NCI-H526 treated with DMSO at 0.1 percent for 48 hours (cell line): ENCODE results near the gene UCP2.
A peak's percentile ranks its signal among the peaks of the same experiment; 100 is the strongest.
"Not testable (repeated sequence)": the region's sequence is repeated elsewhere in the genome, so short reads cannot be mapped to it uniquely, and the experiment has no call there.

Experiments
- DNase-seq: peaks from one replicate; lab custom pipeline; 2025; lab: John Stamatoyannopoulos, UW

The UCP2 gene

DNA sequence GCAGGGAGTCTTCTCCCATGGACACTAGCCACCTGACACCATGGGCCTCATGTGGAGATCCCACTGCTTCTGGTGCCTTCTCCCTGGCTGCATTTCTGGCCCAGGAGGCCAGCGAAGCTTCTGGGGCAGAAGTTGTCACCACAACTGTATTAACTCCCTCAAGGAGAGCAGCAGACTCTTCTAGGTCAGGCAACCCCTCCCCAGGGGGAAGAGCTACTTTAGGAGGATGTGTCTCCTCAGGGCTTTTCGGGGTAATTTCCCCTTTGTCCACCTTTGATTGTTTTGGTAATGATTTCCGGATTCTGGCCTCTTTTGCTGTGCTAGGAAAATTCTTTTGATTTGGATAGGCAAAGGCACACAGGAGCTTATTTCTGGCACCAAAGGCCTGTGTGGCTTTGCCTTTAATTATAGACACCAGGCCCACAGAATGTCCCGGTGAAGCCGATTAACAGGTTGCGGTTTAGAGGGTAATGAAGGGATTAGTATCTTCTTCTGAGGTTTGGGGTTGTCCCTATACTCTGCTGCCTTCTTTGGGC, 8.9 kb upstream of the UCP2 start:
- DNase-seq: no peak

DNA sequence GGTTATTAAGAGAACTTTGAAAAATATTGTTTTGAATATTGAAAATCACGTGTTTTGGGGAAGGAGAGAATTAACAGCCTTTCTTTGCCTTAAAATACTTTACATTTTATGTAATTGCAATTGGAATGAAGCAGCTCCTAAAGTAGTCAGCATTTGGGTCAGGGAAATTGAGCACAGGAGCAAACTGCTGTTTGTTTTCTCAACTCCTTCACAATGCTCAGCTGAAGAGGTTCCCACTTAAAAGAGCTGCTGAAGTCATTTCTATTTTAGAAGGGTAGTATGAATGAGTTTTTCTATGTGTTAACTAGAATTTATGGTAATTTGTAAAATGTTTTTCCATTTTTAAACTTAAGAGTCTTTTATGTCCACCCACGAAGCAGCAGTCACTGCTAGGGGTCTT, 8.1 kb upstream of the UCP2 start:
- no peak for DNase-seq

DNA sequence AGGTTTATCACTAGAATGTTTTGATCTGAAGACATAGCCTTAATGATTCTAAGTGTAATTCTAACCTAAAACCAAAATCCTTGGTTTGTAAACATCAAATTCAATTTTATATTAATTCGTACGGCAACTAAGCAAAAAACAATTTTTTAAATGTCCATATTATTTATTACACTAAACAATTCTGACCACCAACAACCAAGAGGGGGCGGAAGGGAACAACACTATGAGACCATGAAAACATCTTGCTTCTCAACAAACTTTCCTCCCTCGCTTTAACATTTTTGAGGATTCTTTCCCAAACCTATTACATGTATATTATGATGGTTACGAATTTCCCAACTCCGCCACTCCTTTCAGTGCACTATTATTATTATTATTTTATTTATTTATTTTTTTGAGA, 6.5 kb upstream of the UCP2 start:
- no peak for DNase-seq

DNA sequence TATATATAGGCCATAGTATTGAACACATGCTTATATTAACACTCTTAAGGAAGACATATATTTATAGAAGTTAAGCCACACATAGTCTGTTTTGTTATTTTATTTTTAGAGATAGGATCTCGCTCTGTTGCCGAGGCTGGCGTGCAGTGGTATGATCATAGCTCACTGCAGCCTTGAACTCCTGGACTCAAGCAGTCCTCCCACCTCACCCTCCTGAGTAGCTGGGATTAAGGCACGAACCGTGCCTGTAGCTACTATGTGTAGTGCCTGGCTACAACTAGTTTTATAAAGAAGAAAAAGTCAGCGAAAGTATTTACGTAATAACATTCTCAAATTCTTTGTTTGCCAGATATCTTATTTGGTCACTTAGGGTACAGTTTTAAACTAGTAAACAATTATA, 5.6 kb upstream of the UCP2 start:
- no peak for DNase-seq

DNA sequence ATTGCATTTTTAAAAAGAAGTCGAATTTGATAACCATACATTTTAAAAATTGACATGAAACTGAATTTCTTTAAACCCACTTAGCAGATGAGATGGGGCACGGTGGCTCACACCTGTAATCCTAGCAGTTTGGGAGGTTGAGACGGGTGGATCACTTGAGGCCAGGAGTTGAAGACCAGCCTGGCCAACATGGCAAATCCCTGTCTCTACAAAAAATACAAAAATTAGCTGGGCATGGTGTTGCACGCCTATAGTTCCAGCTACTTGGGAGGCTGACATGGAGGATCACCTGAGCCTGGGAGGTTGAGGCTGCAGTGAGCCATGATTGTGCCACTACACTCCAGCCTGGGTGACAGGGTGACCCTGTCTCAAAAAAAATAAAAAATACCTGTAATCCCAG, 3.0 kb upstream of the UCP2 start:
- DNase-seq: not testable (repeated sequence)

DNA sequence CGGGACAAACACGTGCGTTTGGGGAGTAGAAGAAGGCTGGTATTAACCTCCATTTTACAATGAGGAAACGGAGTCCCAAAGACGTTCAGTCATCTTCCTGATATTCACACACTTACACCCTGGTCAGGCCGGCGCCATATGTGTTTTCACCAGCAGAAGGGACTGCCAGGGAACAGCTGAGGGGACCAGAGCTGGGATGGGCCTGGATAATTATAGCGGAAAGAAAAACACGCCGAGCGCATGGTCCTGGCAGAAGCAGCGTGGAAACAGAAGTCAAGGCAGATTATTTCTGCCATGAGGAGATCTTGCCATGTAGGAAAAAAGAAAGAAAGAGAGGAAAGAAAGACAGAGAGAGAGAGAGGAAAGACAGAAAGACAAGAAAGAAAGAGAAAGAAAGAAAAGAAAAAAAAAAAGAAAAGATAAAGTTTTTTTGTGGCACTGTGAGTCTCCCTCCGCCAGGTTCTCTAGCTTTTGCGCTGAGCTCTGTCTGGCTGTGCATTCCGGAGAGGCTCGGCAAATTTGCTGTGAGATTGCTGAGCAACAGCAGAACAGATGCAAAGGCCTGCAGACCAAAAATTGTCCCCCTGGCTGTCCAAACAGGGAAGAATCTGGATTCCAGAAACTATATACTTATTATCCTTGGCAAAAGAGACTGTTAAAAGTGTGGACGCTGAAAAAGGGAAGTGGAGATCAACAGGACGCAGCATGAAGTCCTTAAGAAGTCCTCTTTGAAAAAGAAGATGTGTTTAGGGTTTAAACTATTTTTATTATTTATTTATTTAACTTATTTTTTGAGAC, 1.3 kb upstream of the UCP2 start:
- no peak for DNase-seq

DNA sequence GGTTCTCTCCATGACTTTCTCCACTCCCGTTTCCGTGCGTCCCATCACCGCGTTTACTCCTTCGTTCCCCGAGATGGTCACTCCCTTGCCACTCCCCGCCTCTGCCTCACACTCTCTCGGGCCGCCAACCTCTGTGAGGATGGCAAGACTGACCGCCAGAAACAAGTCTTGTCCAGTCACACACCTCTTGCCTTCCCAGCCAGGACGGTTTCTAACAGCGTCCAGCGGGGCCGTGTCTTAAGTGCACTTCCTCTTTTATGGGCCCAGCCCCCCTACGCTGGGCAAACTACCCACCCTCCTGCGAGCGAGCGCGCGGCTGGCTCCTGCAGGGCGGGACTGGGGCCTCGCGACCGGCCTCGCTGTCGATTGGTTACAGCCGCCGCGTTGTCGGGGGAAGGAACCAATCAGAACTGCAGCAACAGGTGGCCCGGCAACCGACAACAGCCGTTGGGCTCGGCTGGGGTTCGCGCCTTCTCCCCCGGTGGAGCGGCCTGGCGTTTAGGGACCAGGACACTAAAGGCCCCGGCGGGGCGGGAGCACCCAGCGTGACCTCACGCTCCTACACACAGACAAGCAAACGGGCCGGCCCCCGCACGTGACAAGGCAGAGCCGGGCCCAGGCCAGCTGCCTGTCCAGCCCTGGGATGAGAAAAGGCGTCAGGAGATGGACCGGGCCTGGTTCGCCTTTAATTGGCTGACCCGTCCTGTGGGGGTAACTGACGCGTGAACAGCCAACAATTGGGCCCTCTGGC, 522 bp upstream of the UCP2 start:
- DNase-seq: peak; percentile 97

DNA sequence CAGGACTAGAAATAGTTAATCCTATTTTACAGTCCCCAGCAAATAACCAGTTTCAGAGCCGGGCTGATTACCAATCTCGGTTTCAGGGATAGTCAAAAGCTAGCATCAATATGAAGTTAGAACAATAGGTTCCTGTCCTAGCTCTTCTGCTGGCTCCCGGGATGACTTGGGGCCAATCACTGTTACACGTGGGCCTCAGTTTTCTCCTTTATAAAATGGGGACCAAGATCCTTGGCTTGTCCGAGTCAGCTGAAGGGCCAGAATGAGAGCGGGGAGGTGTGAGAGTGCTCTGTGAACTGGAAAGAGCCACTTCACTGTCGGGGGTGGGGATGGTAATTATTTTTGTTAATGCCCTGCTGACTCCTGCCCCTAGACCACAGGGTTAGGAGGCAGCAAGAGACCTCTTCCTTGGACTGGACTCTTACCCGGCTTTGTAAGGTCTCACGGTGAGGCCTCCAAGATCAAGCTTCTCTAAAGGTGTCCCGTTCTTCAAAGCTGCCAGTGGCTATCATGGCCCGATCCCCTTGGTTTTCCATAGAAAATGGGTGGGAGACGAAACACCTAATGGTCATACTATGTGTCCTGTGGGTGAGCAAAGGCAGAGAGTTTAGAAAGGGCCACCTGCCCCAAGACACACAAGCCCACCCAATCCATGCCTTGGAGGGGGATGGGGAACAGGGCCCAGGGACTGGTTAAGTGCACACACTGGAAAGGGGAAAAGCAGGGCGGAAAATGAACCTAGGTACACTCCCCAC, 1.4 kb downstream of the UCP2 start:
- DNase-seq: no peak

DNA sequence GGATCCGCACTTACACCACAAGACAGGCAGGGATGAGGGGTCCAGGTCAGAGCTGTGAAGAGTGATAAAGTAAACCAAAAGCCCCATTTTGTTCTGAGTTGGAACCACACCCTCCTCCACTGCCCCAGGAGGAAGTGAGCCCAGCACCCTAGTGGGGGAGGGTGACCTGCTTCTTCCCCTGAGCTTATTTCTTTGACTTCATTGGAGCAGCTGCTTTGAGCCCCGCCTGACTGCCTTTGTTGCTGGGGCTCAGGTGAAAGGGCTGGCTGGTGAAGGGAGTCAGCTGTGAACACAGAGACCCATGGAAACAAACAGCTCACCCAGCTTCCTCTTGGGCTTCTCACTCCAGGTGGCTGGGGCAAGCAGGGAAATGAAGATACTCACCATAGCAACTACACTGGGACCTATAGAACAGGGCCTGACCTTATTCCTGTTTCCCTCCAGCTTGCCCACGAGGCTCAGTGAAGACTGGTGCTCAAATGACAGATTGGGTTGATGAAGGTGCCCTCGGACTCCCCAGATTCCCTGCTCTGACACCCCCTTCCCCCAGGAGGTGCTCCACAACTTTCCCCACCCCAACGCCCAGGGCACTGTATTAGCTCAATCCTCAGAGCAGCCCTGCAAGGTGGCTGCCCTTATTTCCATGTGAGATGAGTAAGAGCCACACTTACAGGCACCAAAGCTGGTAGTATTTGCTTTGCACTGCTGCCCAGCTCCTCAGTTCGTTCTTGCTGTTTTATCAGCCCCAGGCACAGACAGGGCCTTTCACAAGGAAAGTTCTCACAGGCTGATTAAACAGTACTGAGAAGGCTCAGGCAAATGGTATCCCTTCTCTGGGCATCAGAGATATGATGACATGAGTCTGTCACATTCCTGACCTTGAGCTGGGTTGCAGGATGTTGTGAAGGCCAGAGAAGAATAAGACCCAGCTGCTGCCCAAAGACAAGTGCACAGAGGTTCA, 2.4 kb downstream of the UCP2 start:
- DNase-seq: peak; percentile 70

DNA sequence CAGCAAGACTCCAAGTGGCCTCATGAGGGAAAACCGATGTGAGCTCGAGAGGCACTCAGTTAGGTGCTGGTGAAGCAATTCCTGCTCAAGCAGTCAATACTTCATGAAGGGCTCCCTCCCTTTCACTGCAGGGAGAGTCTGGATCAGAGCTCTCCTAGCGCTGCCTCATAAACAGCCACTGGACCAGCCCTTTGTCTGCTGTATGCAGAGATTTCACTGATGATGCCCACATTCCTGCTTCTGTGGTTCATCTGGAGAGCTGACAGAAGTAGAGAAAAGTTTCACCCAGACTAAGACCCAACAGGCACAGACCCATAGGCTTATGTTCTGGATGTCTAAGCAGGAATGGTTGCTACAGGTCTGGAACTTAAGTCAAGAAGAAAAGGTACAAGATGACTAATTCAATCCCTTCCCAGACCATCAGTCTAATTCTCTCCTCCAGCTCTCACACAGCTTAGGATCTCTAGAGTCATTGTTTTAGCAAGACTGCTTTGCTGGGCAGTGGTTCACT, 4.0 kb downstream of the UCP2 start:
- no peak for DNase-seq

DNA sequence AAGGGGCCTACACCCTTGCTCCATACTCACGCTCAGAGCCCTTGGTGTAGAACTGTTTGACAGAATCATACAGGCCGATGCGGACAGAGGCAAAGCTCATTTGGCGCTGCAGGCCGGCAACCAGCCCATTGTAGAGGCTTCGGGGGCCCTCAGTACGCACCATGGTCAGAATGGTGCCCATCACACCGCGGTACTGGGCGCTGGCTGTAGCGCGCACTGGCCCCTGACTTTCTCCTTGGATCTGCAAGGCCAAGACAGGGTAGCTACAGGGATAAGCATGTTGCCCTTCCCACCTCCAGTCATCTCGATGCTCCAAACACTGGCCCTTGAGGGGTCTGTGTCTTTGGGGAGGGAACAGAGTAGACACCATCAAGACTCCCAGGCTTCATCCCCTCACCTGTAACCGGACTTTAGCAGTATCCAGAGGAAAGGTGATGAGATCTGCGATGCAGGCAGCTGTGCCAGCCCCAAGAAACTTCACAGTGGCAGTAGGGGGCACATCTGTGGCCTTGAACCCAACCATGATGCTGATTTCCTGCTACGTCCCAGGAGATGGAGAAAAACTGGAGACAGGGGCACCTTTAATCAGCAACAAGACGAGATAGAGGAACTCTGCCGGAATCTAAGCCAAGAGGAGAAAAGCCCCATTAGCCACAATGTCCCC, 4.7 kb downstream of the UCP2 start:
- no peak for DNase-seq

DNA sequence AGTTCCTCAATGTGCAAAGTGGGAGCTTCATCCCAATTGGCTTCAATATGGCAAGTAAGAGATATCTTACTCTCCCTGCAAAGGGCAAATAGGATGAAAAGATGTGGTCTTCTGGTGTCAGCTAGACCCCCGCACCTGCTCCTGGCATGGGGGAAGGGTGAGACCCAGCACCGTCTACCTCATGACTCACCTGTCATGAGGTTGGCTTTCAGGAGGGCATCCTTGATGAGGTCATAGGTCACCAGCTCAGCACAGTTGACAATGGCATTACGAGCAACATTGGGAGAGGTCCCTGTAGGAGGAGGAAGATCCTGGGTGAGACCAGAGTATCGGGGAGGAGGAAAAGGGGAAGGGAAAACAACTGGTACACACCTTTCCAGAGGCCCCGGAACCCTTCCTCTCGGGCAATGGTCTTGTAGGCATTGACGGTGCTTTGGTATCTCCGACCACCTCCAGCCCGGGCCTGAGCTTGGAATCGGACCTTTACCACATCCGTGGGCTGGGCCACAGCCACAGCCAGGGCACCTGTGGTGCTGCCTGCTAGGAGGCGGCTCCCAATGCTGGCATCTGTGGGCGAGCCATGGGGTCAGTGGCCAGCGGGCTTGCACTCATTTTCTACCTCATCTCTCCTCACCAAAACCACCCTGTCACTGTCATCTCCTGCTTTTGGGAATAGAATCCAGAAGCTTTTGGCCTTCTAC, 6.0 kb downstream of the UCP2 start:
- no peak for DNase-seq

DNA sequence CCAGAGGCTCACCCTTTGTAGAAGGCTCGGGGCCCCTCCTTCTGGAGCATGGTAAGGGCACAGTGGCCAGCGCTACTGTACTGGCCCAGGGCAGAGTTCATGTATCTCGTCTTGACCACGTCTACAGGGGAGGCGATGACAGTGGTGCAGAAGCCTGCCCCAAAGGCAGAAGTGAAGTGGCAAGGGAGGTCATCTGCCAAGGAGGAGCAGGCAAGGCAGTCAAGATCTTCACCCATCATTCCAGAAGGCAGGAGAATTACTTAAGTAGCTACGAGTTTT, 7.2 kb downstream of the UCP2 start:
- DNase-seq: no peak

DNA sequence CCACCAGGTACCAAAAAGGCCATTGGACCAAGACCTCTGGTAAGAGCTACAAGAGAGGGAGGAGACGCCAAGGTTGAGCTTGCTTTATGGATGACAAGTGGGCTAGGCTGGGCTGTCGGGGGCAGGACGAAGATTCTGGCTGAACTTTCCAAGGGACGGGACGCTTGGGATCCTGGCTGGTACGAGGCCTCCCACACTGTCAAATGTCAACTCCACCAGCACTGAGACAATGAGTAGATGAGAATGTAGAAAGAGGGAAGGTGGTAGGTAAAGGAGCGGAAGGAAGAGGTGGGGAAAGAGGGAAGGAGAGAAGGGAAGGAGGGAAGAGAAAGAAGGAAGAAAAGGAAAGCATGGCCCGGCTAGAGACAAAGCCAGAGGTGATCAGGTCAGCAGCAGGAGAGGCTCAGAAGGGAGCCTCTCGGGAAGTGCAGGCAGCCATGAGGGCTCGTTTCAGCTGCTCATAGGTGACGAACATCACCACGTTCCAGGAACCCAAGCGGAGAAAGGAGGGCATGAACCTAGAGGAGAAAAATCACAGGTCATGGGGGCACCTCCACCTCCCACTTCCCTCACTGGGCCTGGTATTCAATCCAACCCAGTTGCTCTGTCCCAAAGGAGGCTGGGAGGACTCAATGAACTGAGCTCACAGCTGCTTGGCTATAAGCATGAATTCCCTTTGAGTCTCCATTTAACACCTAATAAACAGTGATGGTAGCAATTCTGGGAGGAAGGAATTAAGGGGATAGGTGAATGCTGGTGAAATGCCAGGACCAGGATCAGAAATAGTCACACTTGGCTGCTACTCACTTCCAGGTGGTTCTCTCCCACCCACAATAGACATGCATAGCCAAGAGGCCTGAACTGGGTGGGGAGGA, 7.8 kb downstream of the UCP2 start:
- no peak for DNase-seq

DNA sequence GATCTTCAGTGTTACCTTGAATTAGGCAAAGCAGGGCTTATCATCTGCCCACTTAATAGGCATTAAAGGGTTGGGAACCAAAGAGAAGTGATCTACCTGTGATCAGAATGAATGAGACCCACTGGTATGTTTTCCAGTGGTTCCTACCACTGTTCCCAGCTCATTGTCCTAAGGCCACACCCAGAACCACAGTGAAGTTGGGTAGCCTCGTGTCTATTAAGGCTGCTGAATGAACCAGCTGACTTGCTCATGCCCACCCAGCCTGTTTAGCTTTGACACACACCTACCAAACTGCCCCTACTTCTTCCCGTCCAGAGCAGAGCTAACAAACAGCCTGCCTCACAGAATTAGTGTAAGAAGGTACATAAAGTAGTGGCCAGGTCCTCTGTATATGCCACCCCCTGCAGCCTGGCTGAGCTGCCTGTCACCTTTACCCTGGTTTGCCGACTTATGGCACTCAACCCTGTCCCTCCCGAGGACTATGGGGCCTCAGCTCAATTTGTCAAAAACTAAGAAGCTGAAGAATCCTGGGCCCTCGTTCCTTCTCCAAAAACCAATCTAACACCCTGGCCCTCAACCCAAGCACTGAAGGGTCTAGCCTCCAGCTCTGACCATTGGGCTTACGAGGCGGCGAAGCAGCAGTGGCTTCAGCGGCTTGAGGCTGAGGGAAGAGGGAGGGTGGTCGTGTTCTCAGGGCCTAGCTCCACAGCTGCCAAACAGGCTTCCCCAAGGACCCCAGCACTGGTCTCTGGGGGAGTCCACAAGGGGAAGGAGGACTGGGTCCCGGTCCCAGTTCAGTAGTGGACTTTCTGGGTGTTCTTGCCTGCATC, 9.8 kb downstream of the UCP2 start:
- DNase-seq: no peak

DNA sequence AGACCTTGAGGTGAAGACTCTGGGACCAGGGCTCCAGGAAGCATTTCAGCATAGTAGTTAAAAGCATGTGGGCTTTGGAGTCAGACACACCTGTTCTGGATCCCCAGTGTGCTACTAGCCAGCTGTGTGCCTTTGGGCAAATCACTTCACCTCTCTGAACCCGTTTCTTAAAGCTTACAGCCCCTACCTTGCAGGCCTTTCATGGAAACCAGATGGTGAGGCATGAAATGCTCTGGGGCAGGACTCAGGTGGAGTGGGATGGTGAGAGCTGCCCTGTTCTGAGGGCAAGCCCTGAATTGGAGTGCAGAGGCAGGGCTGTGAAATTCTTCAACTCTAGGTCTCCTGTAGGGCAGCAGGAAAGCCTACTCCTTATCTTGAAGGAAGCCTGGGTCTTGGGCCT, 10.5 kb downstream of the UCP2 start:
- DNase-seq: no peak

DNA sequence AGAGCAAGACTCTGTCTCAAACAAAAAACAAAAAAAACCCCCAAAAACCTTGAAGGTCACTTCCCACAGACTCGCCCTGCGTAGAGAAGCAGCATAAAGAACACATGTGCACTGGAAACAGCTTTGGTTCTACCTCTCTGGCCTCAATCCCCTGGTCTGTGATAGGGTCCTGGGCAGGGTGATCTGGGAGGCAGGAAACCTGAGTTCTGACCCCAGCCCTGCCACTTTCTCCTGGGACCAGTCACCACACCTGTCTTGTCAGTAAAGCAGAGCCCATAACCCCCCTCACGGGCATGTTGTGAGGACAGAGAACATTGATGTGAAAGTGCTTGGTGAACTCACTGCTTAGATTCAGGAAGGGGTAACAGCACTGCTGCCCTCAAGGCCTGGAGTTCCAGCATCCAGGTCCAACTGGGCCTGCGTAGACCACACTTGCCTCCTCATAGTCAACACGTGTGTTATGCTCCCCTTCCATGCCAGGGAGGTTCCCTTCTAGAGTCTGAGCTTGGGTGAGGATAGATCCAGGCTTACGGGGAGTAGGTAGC, 11.4 kb downstream of the UCP2 start:
- DNase-seq: no peak
